B cell (primary cell): ENCODE measurements around the gene COL11A2. TPM values are rescaled to one million over a fixed set of nuclear protein-coding genes. Genes with fewer than 3 reads are reported as not detected.

Experiments used
- ATAC-seq: fragments of 200-7000 bp; cut with Tn5 transposase; one replicate; pipeline ENCODE4 v1.10.0; 2021; ENCODE audit warnings: low read depth, mild to moderate bottlenecking, moderate number of reproducible peaks, moderate library complexity
- CTCF ChIA-PET: fragments of 350-600 bp; sonication (Branson Sonifier 250); formaldehyde crosslinking; loops from one replicate; lab custom pipeline; 2021; ENCODE audit warnings: antibody characterized with exemption, inconsistent platforms; lab: Charles Lee
- POLR2A ChIA-PET: fragments of 350-600 bp; sonication (Branson Sonifier 250); formaldehyde crosslinking; loops from one replicate; lab custom pipeline; 2021; ENCODE audit warnings: antibody characterized with exemption; lab: Charles Lee
- DNase-seq: peaks from one replicate; pipeline ENCODE4 v3.0.0; 2013
- H2AFZ ChIP-seq: 2 replicates; pipeline ENCODE4 v1.6.1; 2012; ENCODE audit warnings: mild to moderate bottlenecking, low read depth, low read length; ENCODE audit not compliant: insufficient read depth, poor library complexity, severe bottlenecking
- H3K27ac ChIP-seq, 2 donors: 1 replicate in 1 of 2; 2 replicates in 1 of 2; pipeline ENCODE4 v1.5.1; 2012 to 2013; ENCODE audit warnings: low read length in 2 of 2, mild to moderate bottlenecking in 2 of 2, moderate library complexity in 1 of 2
- H3K27me3 ChIP-seq, 4 experiments: fragments of 200-600 bp in 1 of 4; sonication (generic) in 1 of 4; replicated peaks in 1 of 4; 1 replicate in 2 of 4; 2 replicates in 2 of 4; pipeline versions ENCODE4 v1.6.1 to v1.7.0; 2013 to 2016; ENCODE audit warnings: low read length in 3 of 4, mild to moderate bottlenecking in 2 of 4, mixed read lengths in 1 of 4, moderate library complexity in 1 of 4; ENCODE audit not compliant: insufficient read depth in 4 of 4, control insufficient read depth in 3 of 4; ENCODE audit errors: control extremely low read depth in 1 of 4
- H3K36me3 ChIP-seq, 2 experiments: replicated peaks in 1 of 2; 1 replicate in 1 of 2; 2 replicates in 1 of 2; pipeline versions ENCODE4 v1.6.1 to v1.7.1; 2013; ENCODE audit warnings: low read length in 1 of 2; ENCODE audit not compliant: insufficient read depth in 2 of 2, control insufficient read depth in 1 of 2; ENCODE audit errors: control extremely low read depth in 1 of 2, extremely low read depth in 1 of 2
- H3K4me1 ChIP-seq, 2 donors: fragments of 200-600 bp in 1 of 2; sonication (generic) in 1 of 2; 1 replicate in 1 of 2; 2 replicates in 1 of 2; pipeline versions ENCODE4 v1.5.1 to v1.6.1; 2013 to 2017; ENCODE audit warnings: low read length in 2 of 2; ENCODE audit not compliant: control insufficient read depth in 2 of 2, insufficient read depth in 2 of 2
- H3K4me2 ChIP-seq: replicated peaks from 2 replicates; pipeline ENCODE3; 2012; ENCODE audit warnings: mild to moderate bottlenecking, low read depth, low read length; ENCODE audit not compliant: poor library complexity, severe bottlenecking
- H3K4me3 ChIP-seq, 5 experiments: fragments of 200-600 bp in 1 of 5; sonication (generic) in 1 of 5; 1 replicate in 3 of 5; 2 replicates in 2 of 5; pipeline versions ENCODE4 v1.5.1 to v1.7.0; 2011 to 2016; ENCODE audit warnings: low read length in 4 of 5, mild to moderate bottlenecking in 4 of 5, low read depth in 2 of 5, control low read depth in 1 of 5, moderate library complexity in 1 of 5; ENCODE audit not compliant: insufficient read depth in 1 of 5; ENCODE audit errors: control extremely low read depth in 1 of 5, extremely low read depth in 1 of 5
- H3K79me2 ChIP-seq: fragments of 200-600 bp; sonication (generic); one replicate; pipeline ENCODE4 v1.6.0; 2016; ENCODE audit warnings: low read length; ENCODE audit not compliant: control insufficient read depth, insufficient read depth
- H3K9ac ChIP-seq: fragments of 200-600 bp; sonication (generic); 2 replicates; pipeline ENCODE4 v1.6.1; 2017; ENCODE audit warnings: mild to moderate bottlenecking, low read length, moderate library complexity
- H3K9me3 ChIP-seq, 3 donors: one replicate each; pipeline versions ENCODE4 v1.6.1 to v1.7.1; 2013; ENCODE audit warnings: low read length in 2 of 3; ENCODE audit not compliant: control insufficient read depth in 2 of 3, insufficient read depth in 1 of 3; ENCODE audit errors: control extremely low read depth in 1 of 3
- H4K20me1 ChIP-seq: 2 replicates; pipeline ENCODE4 v1.6.0; 2012; ENCODE audit warnings: mild to moderate bottlenecking, low read length; ENCODE audit not compliant: insufficient read depth, control insufficient read depth, poor library complexity, severe bottlenecking
- H3K27ac Mint-ChIP-seq: one replicate; pipeline ENCODE4 v1.8.0; 2021; ENCODE audit warnings: mixed read lengths
- H3K27me3 Mint-ChIP-seq: one replicate; pipeline ENCODE4 v1.8.0; 2021; ENCODE audit warnings: mixed read lengths
- H3K4me1 Mint-ChIP-seq: one replicate; pipeline ENCODE4 v1.8.0; 2021; ENCODE audit warnings: mixed read lengths
- H3K4me3 Mint-ChIP-seq: one replicate; pipeline ENCODE4 v1.8.0; 2021; ENCODE audit warnings: mixed read lengths
- H3K9me3 Mint-ChIP-seq: one replicate; pipeline ENCODE4 v1.8.0; 2022; ENCODE audit warnings: mixed read lengths; ENCODE audit not compliant: insufficient read depth
- CTCF ChIP-seq: fragments of 200-600 bp; IDR thresholded peaks from one replicate; pipeline ENCODE4 v1.8.0; 2022; ENCODE audit warnings: antibody characterized with exemption, mild to moderate bottlenecking
- EZH2 ChIP-seq: IDR thresholded peaks from 2 replicates; pipeline ENCODE4 v1.6.1; 2012; ENCODE audit warnings: borderline replicate concordance, low read depth, mild to moderate bottlenecking, moderate library complexity, low read length; ENCODE audit not compliant: insufficient read depth, poor library complexity, severe bottlenecking
- WGBS: methylation state at CpG from one replicate; pipeline ENCODE4 v1.1.5; 2013; ENCODE audit warnings: missing lambda C conversion rate; ENCODE audit not compliant: insufficient coverage; 5-methylcytosine and 5-hydroxymethylcytosine counted together
- intact Hi-C: fragments of 100-400 bp; cut with micrococcal nuclease; formaldehyde crosslinking; loops from one replicate; pipeline ENCODE4 v1.10.0; 2022
- polyA plus RNA-seq: library from polyadenylated mRNA; depleted of rRNA; stranded (reverse); fragments of >200 nt; gene quantifications from 2 replicates; pipeline ENCODE4 v1.2.3, GENCODE V29; 2012
- total RNA-seq, 2 donors: library from RNA; stranded (reverse); fragments of 120-200 nt in 1 of 2; gene quantifications; 1 replicate in 1 of 2; 2 replicates in 1 of 2; pipeline versions ENCODE4 v1.2.3 to v1.2.4, GENCODE V29; 2013 to 2022

Gene COL11A2
- total and polyA plus RNA-seq, 2 donors (not counting 1 experiment from before 2014, with no cell fraction given) = 0.39 to 0.82 TPM

GRCh38 chr6:33189625-33190448 is 2.4 kb downstream of the COL11A2 start:
- Histone ChIP-seq H3K9ac (no peak overlapping the region), H3K4me3 (no peak overlapping the region), H3K4me2 (no peak overlapping the region), H3K27me3 (peaks cover 0 to 63% (median 19%) of the 10 kb centered on the region in 4 experiments), H3K27ac (no peak overlapping the region), H3K36me3 (peaks cover 0 to 9% of the 10 kb centered on the region in 2 experiments), H2AFZ (no peak overlapping the region), H4K20me1 (no peaks in the 10 kb centered on the region), H3K9me3 (peaks cover 0 to 11% (median 0%) of the 10 kb centered on the region in 3 donors), H3K79me2 (no peaks in the 10 kb centered on the region), H3K4me1 (peaks cover 18 to 20% of the 10 kb centered on the region in 2 donors)
- WGBS = 55% methylated on average over 5 of the region's 7 CpGs
- POLR2A ChIA-PET = interaction anchor here (0.5 kb wide), 1 partner anchor 413 kb away, joined by 3 read pairs; no protein-coding TSS in a partner anchor
- Mint-ChIP-seq H3K4me3 (no peak overlapping the region), H3K27me3 (peaks cover 39% of the 10 kb centered on the region), H3K4me1 (peaks cover 24% of the 10 kb centered on the region), H3K27ac (no peak overlapping the region), H3K9me3 (no peaks in the 10 kb centered on the region)
- no peak for ATAC-seq
- intact Hi-C loops = no loop called here
- CTCF ChIA-PET = interaction anchor here (0.7 to 1.8 kb wide), 4 partner anchors 8 to 189 kb away, joined by 3 to 5 read pairs (median 4); no protein-coding TSS in a partner anchor
- TF ChIP-seq CTCF (no peak), EZH2 (no peak)
- DNase-seq = no peak

- H3K27ac Mint-ChIP-seq = no peak overlapping the region
- no peak overlapping the region for H3K4me3 Mint-ChIP-seq
- Histone ChIP-seq H4K20me1 (no peaks in the 10 kb centered on the region), H3K9ac (no peak overlapping the region), H3K27ac (no peak overlapping the region), H3K9me3 (peaks cover 0 to 12% (median 0%) of the 10 kb centered on the region in 3 donors), H3K4me3 (no peak overlapping the region), H3K4me2 (no peak overlapping the region), H2AFZ (no peak overlapping the region), H3K79me2 (no peaks in the 10 kb centered on the region), H3K27me3 (peaks cover 0 to 66% (median 19%) of the 10 kb centered on the region in 4 experiments), H3K36me3 (peaks cover 0 to 2% of the 10 kb centered on the region in 2 experiments), H3K4me1 (peaks cover 18 to 20% of the 10 kb centered on the region in 2 donors)
- intact Hi-C loops = no loop called here
- H3K4me1 Mint-ChIP-seq = peaks cover 24% of the 10 kb centered on the region
- TF ChIP-seq CTCF (no peak), EZH2 (no peak)
- ChIA-PET CTCF (interaction anchor here (0.7 to 1.8 kb wide), 3 partner anchors 9 to 189 kb away, joined by 3 to 5 read pairs (median 4); no protein-coding TSS in a partner anchor), POLR2A (interaction anchor here (0.5 kb wide), 1 partner anchor 414 kb away, joined by 3 read pairs; no protein-coding TSS in a partner anchor)
- no peaks in the 10 kb centered on the region for H3K9me3 Mint-ChIP-seq
- no peak for ATAC-seq
- 88% methylated on average over 7 of the region's 8 CpGs for WGBS
- H3K27me3 Mint-ChIP-seq = peaks cover 45% of the 10 kb centered on the region
- no peak for DNase-seq
These were observed 3.1 kb downstream of the COL11A2 start for GRCh38 chr6:33189164-33189563.
